Camera-type eye (tissue), 1 donor: ENCODE measurements around the gene NXF2B. TPM values are rescaled to one million over a fixed set of nuclear protein-coding genes. Genes with fewer than 3 reads are reported as not detected.

Experiments
- total RNA-seq: library from RNA; depleted of rRNA; stranded (reverse); fragments of >200 nt; gene quantifications from one replicate; pipeline ENCODE4 v1.2.3, GENCODE V29; 2014

The NXF2B gene
- total RNA-seq, result 0.44 TPM

GRCh38 chrX:102439908-102440307 is at the start of gene NXF2B:
Gene NXF2B, minus strand, starts transcription at chrX:102440008. Its CDS starts 59,972 bp downstream, at chrX:102380036.

DNA sequence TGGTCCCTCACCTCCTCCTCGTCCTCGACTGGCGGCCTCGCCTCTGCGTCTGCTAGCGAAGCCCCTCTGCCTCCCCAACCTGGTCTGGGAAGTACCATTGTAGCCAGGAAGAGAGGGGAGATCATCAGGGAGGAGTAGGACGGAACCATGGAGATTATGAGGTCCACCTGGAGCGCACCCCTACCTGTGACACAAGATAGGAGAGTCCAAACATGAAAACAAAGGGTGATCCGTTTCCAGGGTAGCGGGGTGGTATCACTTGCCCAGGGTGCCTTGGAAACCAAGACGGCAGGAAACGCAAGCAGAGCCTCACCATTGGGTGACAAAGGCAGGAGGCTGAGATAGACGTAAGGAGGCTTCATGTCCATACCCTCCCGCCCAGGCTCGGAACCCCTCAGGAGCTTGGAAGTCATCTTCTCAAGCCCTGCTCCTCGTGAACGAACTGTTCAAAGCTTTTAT is 32.0 kb upstream of the NXF2B start, which contains the start of gene TCP11X2:
TCP11X2 (minus strand) TSS at position 51 of the 459 bp plus-strand sequence.

Other genes with a start within 250 kb of the NXF2B start
- not detected for gene TCP11X1, start 224.7 kb downstream of the NXF2B start, total RNA-seq
- gene NXF2, start 192.8 kb downstream of the NXF2B start, total RNA-seq, result not detected
- gene TCP11X2, start 31.8 kb upstream of the NXF2B start, total RNA-seq, result 6.8 TPM
- 24.7 TPM for gene TMSB15A, start 76.7 kb upstream of the NXF2B start, total RNA-seq
- gene ARMCX5, start 159.5 kb upstream of the NXF2B start, total RNA-seq, result 33.7 TPM
- 33.8 TPM for gene GPRASP1, start 211.5 kb upstream of the NXF2B start, total RNA-seq